NOMO-1 treated with DMSO at 0.1 percent for 48 hours (cell line): ENCODE results near the gene MPZL1.

ENCODE experiments used
- DNase-seq: peaks from one replicate; lab custom pipeline; 2025; ENCODE audit not compliant: unreplicated experiment; lab: John Stamatoyannopoulos, UW

MPZL1 gene

DNA sequence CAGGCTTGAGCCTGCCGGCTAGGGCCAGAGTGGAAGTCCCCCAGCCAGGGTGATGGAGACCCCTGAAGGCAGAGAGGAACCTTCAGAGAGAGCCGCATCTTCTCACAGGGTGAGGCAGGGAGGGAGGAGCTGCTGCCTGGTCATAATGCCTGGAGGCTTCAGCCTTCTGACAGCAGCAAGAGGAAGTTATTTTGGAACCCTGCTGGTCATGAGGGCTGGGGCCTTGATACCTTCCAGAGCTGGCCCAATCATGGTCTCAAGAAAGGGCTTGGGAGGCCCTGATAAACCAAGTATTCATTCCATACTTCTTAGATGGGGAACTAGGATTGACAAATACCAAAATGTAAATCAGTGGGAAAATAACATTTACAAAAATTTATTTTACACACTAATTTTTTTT, 26.6 kb upstream of the MPZL1 start:
- DNase-seq = no peak

DNA sequence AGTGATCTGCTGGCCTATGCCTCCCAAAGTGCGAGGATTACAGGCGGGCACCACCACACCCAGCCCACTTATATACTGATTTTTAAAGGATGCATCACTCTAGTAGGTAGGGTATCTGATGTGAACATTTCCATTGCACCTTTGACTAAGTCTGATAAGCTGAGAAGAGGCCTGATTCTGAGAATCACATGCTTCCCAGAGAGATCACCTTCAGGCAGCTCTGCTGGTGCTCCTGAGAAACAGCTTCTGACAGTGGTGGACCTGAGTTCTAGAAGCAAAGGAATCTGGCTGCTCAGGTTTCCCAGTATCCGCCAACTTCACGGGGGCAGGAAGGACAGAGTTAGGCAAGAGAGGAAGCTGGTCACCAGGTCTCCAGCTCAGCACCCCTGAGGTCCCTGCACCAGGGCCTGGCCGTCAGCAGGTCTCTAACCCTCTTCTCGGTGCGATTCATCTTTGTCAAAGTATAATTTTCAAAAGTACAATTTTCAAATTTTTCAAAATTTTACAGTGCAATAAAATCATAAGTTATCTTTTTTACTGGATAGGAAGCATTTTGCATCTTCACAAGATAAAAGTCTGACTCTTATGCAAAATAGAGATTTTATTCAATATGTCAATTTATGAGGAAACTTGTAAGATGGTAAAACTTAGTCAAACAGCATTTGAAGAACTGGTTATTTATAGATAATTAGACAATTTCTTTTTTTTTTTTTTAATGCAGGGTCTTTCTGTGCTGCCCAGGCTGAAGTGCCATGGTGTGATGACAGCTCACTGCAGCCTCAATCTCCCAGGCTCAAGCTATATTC, 25.8 kb upstream of the MPZL1 start:
- DNase-seq = no peak

DNA sequence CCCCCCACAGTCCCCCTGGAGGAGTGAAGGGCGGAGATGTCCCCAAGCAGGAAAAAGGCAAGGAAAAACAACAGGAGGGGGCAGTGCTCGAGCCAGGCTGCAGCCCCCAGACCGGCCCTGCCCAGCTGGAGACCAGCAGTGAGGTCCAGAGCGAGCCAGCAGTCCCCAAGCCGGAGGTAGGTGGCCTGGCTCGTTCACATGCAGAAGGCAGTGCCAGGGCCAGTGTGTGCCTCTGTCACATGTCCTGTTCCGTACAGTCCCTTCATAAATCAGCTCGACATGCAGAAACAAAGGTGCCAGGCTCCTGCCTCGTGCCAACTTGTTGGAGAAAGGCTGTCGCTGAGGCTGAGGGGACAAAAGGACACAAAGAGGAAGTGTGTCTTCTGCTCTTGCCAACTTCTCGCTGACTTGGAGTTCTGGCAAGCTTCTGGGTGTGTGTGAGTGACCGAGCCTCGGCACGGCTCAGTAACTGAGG, 24.1 kb upstream of the MPZL1 start:
- DNase-seq = no peak

DNA sequence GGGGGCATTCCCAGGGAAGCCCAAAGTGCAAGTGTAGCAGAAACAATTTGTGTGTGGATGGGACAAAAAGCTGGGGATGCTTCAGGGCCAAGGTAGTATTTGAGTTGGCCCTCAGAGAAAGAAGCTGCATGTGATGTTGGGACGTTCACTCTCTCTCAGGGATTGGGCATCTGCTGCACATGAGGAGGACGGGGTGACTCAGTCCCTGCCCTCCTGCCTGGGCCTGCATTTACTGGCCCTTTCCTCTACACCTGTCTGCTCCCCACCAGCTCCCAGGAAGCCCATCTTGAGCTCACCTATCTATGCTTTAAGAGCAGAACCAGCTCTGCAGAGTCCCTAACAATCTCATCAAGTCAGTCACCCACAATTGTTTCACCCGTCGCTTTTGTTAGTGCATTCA, 23.5 kb upstream of the MPZL1 start:
- DNase-seq = no peak

DNA sequence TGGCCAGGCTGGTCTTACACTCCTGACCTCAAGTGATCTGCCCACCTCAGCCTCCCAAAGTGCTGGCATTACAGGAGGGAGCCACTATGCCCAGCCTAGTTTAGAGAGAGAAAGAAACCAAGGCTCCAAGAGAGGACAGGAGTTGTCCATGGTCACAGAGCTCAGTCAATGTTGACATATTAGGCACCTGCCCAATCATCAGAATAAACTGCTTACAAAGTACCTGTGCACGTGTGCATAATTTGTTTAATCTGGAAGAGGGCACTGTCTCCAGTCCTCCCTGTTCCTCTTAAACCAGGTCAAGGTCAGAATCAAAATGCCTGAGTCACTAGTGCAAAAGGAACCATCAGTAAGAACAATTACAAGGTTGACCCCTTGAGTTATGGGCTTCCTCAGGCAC, 20.3 kb upstream of the MPZL1 start:
- no peak for DNase-seq

DNA sequence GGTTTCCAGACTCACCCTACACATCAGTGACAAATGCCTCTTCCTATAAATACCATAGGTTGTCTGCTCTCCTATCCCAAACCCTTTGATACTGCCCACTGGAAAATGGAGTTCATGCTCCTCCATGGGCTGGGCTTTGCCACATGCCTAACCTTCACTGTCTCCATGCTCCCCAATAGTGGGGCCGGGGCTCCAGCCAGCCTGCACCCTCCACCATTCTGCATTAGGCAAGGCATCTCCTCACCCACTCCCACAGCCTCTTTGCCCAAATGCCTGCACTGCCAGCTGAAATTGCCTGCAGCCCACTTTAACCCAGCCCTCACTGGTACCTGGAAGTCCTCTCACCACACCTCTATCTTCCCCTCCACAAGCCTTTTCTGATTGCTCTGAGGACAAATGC, 18.2 kb upstream of the MPZL1 start:
- no peak for DNase-seq

DNA sequence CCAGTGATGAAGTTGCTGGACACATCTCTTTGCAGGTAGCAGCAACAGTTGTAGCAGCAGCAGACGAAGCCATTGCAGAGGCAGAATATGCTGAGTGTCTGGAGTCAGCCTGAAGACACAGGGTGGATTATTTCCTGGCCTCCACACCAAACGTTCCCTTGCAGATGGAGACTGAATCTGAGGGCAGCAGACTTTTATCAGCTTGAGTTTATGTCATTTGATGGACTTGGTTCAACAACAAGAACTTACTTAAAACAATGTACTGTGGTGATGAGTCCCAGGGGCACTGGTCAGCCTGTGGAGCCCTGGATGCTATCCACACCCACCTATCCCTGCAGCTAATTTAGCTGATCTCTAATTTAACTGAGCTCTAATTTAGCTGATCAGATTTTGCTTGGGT, 17.1 kb upstream of the MPZL1 start:
- no peak for DNase-seq

DNA sequence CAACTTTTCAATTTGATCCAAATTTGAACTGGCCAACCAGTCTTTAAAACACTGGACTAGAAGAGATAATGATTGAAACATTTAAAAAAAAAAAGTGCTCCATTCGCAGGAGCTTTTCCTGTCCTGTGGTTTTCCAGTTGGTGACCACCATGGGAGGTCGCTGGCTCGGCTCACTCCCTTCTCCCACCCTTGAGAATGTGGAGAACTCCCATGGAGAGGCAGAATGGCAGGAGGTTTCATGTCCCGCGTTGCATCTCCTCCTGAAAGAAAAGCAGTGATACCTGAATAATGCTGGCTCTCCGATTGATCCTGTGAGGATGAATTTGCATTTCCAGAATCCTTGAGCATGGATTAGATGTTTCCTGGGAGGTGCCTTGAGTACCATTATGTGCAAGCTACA, 16.5 kb upstream of the MPZL1 start:
- no peak for DNase-seq

DNA sequence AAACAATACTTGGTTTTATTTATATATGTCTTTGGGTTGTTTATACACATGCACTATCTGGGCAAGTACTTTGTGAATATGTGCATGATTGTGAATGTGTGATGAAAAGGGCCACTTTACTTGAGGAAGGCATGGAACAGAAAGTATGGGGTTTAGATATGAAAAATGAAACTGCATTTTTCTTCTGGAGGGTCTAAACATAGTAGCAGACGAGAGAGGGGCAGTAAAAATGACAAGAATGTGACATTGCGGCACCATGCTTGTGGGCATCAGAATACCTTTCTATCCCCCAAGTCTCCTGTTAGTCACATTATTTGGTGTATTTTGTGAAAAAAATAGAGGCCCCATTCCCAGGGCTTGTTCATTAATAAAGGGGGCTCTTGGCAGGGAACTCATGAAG, 15.4 kb upstream of the MPZL1 start:
- no peak for DNase-seq

DNA sequence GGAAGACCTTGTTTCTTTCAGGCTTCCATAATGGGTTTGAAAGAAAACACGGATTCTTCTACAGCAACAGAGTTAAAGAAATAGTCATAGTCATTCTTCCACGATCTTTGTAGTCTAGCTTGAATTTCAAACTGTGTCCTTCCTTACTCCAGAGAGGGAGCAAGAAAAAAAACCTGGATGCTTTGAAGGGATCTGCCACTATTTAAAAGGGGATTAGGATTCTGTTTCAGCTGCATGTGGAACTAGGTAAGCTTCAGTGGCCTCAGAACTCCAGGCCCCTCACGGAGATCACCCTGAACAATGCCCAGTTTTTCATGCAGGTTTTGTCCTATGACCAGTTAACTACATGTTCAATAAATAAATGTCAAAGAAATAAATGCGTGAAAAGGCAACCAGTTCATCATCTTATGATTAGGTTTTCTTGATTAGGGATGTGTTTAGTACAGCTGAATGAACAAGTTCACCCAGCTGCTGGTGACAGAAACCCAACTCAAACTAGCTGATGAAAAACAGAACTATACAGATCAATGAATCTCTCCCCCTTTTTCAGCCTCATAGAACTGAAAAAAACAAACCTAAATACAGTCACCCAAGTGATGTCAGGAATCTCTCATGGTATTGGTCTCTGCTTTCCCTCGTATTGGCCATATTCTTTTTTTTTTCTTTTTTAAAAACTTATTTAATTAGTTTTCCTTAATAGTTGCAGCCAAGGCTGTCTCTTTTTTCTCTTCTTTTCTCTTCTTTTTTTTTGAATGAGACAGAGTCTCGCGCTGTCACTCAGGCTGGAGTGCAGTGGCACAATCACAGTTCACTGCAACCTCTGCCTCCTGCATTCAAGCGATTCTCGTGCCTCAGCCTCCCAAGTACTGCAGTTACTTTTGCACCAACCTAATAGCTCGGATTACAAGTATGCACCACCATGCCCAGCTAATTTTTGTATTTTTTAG, 14.6 kb upstream of the MPZL1 start:
- DNase-seq = no peak

DNA sequence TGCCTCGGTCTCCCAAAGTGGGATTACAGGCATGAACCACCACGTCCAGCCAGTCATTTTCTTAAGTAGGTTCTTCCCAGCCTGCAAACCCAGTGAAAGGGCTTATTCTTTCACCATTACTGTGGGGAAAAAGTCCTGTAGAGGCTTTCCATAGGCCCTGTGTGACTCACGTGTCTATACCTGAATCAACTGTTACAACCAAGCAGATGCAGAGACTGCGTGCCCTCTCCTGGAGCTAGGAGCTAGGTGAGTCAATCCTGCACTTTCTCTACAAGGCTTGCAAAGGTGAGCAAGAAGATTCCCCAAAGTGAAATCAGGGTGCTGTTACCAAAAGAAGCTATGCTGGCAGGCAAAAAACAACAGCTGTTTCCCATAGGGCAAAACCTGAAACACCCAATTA, 13.8 kb upstream of the MPZL1 start:
- DNase-seq = no peak

DNA sequence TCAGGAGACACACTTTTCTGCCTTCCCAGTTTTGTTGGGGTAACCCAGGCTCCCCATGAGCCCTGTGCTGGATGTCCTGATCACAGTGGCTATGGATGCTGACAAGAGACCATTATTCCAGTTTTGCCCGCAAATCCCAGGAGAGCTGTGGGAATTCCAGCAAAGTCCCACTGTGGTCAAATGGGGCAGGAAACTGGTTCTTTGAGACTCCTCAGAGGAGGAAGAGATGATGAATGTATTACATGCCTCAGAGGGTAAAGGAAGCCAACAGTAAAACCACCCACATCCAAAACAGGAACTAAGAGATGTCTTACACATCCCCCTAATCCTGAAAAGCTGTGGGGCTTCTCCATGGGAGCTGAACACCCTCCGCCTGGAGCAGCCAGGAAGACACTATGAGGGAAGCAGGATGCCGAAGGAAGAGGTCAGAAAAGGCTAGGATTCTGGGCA, 12.8 kb upstream of the MPZL1 start:
- peak; percentile 42 for DNase-seq

DNA sequence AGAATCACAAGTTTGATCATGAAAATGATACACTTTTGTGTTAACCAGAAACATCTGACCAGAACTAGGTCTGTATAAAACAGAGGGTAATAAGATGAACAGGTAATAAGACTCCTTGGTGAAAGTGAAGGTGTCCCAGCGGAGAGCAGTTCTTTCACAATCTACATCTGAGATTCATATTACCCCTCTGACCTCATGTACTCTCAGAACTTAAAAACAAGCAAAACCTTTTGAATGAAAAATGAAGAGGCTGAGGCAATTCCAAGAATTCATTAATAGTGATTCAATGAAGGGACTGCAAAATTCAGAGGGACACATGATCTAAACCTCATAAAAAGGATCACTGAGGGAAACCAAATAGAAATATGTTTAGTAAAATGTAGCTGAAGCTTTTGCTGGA, 10.9 kb upstream of the MPZL1 start:
- DNase-seq = no peak

DNA sequence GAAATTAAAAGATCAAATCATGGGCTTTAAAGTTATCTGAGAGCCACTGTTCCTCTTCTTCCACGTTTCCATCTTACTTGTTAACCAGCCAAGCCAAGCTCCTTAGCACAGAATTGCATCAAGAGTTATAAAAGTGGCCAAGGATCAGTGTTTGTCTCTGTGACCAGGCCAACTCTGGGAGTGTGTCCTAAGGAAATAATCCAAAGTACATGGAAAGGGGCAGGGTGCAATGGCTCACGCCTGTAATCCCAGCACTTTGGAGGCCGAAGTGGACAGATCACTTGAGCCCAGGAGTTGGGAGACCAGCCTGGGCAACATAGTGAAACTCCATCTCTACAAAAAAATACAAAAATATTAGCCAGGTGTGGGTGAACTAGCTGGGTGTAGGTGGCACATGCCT, 10.0 kb upstream of the MPZL1 start:
- no peak for DNase-seq

DNA sequence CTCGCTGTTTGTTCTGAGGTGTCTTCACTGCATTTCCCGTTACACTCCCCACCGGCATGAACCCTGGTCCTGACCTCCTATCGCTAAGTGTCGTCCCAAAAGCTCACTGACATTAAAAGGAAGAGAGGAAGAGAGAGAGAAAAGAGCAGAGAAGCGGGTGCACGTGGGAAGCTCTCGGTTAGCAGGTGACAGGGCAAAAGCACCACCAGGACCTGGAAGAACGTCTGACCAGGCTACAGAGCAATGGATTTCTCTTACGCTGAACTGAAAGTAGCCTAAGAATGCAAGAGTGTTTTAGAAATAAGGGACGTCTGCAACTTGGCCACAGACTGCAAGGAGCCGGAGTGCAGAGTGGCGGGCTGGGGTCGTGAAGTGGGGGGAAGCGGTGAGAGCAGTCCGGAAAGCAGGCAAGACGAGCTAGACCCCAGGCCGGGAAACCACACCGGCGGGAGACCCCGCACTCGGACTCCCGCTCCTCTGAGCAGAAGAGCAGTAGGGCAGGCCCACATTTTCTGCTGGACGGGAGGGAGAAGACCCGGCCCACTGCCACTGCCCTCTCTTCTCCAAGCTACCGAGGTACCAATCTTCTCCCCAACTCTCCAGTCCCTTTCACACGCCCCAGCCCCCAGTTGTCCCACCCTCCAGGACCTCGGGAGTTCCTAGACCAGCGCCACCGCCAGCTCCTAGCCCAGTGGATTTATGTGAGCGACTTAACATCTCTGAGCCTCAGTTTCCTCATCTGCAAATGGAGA, 8.3 kb upstream of the MPZL1 start:
- peak; percentile 24 for DNase-seq

DNA sequence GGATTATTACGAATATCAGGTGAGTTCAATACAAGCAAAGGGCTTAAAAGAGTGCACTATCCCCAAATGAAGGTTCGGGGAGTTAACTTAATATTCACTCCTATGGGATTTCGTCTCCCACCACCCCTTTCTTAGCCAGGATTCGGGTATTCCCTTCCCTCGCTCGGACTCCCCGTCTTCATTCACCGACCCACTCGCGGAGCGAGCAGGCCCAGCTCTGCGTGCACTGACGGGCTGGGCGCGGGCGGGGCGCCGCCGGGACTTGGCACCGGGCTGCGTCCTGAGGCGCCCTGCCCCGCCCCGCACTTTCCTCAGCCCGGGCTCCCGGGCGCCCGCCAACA, 7.7 kb upstream of the MPZL1 start:
- no peak for DNase-seq

DNA sequence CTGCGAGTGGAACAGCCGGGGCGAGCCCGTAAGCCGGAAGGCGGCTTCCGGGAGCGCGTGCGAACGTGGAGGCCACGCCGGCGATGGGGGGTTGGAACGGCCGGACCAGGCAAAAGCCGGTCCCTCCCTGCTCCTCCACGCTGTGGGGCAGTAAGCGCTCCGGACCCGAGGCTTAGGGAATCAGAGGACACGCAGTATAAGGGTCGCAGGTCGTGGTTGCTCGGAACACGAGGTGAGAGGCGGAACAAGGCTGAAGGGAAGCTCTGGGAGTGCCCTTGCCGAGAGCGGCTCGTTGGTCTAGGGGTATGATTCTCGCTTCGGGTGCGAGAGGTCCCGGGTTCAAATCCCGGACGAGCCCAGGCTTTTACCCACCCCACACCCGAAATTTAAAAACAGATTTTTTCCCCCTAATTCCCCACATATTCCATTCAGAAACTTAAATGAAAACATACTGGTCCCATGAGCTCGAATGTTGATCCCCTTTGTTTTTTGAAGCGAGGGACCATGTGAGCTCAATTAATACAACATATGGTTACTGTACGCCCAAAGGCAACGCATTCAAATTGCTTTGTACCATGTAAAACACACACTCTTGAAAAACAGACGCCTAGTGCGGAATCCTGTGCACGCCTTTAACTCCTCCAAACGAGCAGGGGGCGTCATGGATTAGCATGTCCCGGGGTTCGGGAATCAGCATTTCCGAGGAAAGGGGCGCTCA, 7.2 kb upstream of the MPZL1 start:
- peak; percentile 71 for DNase-seq

DNA sequence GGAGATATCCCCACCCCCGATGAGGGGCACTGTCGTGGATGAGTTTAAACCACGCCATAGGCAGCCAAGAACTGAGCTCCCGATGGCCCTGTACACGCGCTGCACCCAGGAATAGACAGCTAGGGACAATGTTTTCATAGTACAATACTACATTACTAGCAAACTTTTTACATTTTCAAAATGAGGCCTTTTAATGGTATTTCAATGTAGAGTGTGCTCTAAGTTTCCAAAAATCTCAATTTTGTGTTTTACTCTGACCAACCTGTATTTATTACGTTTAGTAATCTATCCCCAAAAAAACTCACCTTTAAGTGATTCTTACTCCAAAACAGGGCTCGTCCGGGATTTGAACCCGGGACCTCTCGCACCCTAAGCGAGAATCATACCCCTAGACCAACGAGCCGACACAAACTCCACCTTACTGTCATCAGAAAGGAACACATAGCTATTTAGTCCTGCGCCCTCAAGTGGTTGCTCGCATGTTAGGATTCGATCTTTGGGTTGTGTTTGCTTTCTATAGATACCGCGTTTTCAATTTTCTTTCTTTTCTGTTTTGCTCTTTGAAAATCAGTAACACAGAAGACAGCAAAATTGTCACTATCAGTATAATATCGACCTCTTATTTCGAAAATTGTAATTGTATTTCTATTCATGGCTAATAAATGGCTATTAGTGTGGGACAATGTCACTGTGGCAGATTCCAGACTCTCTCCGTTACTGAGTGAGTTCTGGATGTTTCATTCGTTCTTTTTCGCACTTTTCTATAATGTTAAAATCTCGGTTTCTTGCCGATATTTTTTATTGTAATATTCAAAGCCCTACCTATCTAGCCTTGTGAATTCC, 6.4 kb upstream of the MPZL1 start:
- peak; percentile 86 for DNase-seq

DNA sequence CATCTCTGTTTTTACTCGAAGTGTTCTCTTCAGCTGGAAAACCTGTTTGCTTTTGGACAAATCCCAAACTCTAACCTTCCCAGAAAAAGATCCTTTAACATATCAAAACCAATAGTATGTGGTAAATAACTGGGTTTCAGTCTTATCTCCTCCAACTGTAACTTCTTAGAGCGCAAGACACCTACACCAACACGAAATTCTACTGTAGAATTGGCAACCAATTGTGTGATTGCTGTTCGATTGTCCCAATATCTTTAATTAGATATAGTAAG, 5.8 kb upstream of the MPZL1 start:
- DNase-seq = no peak

DNA sequence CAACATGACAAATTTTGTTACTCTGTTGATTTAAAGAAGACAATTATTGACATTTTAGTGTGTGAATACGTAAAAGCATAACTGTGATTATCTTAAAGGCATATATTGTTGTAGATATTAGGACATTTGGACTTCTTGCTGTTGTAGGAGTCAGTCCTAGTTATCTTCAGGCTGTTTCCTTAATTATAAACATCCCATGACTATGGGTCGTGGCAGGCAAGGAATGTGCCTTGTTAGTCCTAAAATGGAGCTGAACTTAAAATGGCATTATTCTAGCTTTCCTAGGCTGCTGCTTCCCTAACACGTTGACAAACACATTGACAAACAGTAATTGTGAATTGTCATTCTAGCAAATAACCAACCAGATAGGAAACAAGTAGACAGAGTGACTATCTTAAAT, 4.4 kb upstream of the MPZL1 start:
- DNase-seq = no peak
